Neutrophil (primary cell): Measurements from ENCODE around the gene DAB2IP.

Experiments used
- H3K27ac ChIP-seq: fragments of 200-600 bp; sonication (generic); 2 replicates; pipeline ENCODE4 v1.5.1; 2016; ENCODE audit warnings: mild to moderate bottlenecking, moderate library complexity
- H3K27me3 ChIP-seq: fragments of 200-600 bp; sonication (generic); 2 replicates; pipeline ENCODE4 v1.6.0; 2016; ENCODE audit warnings: mild to moderate bottlenecking
- H3K36me3 ChIP-seq: fragments of 200-600 bp; sonication (generic); 2 replicates; pipeline ENCODE4 v1.5.1; 2017
- H3K4me1 ChIP-seq, 2 experiments: fragments of 200-600 bp in 1 of 2; sonication (generic) in 1 of 2; 1 replicate in 1 of 2; 2 replicates in 1 of 2; pipeline versions ENCODE4 v1.5.1 to v1.6.1; 2013 to 2016; ENCODE audit warnings: low read depth in 1 of 2, low read length in 1 of 2, mild to moderate bottlenecking in 1 of 2, moderate library complexity in 1 of 2; ENCODE audit not compliant: control insufficient read depth in 1 of 2, insufficient read depth in 1 of 2
- H3K4me3 ChIP-seq, 2 experiments: fragments of 200-600 bp in 1 of 2; sonication (generic) in 1 of 2; 1 replicate in 1 of 2; 2 replicates in 1 of 2; pipeline ENCODE4 v1.5.1; 2013 to 2016; ENCODE audit warnings: low read depth in 1 of 2, low read length in 1 of 2, mild to moderate bottlenecking in 1 of 2, moderate library complexity in 1 of 2
- H3K9me3 ChIP-seq: fragments of 200-600 bp; sonication (generic); 2 replicates; pipeline ENCODE4 v1.5.1; 2016
- CTCF ChIP-seq: fragments of 200-600 bp; sonication (generic); IDR thresholded peaks from 2 replicates; pipeline ENCODE4 v1.5.1; 2016; ENCODE audit warnings: antibody characterized with exemption

Gene DAB2IP

GRCh38 chr9:121714873-121715272 lies 63.4 kb downstream of the DAB2IP start:
- Histone ChIP-seq H3K27me3 (peaks cover 10% of the 10 kb centered on the region), H3K9me3 (no peaks in the 10 kb centered on the region), H3K36me3 (no peaks in the 10 kb centered on the region), H3K4me3 (no peak overlapping the region), H3K27ac (no peak overlapping the region), H3K4me1 (no peaks in the 10 kb centered on the region)
- no peak for TF ChIP-seq CTCF

GRCh38 chr9:121717141-121717991 lies 65.9 kb downstream of the DAB2IP start:
- Histone ChIP-seq H3K9me3 (no peaks in the 10 kb centered on the region), H3K4me3 (no peak overlapping the region), H3K4me1 (no peaks in the 10 kb centered on the region), H3K27ac (no peak overlapping the region), H3K36me3 (no peaks in the 10 kb centered on the region), H3K27me3 (peaks cover 12% of the 10 kb centered on the region)
- no peak for TF ChIP-seq CTCF

GRCh38 chr9:121718084-121718483 lies 66.7 kb downstream of the DAB2IP start:
- Histone ChIP-seq H3K36me3 (no peaks in the 10 kb centered on the region), H3K4me3 (no peak overlapping the region), H3K27ac (no peak overlapping the region), H3K4me1 (no peaks in the 10 kb centered on the region), H3K9me3 (no peaks in the 10 kb centered on the region), H3K27me3 (peaks cover 12% of the 10 kb centered on the region)
- no peak for TF ChIP-seq CTCF

GRCh38 chr9:121718501-121718900 lies 67.1 kb downstream of the DAB2IP start:
- H3K27me3 ChIP-seq, result peaks cover 12% of the 10 kb centered on the region
- H3K4me1 ChIP-seq, result no peaks in the 10 kb centered on the region

GRCh38 chr9:121720311-121721057 lies 69.0 kb downstream of the DAB2IP start:
- TF ChIP-seq CTCF, result no peak
- Histone ChIP-seq H3K27me3 (peaks cover 12% of the 10 kb centered on the region), H3K4me3 (no peak overlapping the region), H3K4me1 (no peaks in the 10 kb centered on the region), H3K27ac (no peak overlapping the region), H3K36me3 (no peaks in the 10 kb centered on the region), H3K9me3 (no peaks in the 10 kb centered on the region)

More at GRCh38 chr9:121718501-121718900, 67.1 kb downstream of the DAB2IP start:
- Histone ChIP-seq H3K36me3 (no peaks in the 10 kb centered on the region), H3K9me3 (no peaks in the 10 kb centered on the region), H3K27ac (no peak overlapping the region), H3K4me3 (no peak overlapping the region)
- TF ChIP-seq CTCF, result no peak
